Spinal cord (tissue), 10 donors: ENCODE results near the gene SCMH1. TPM values are rescaled to one million over a fixed set of nuclear protein-coding genes. Genes with fewer than 3 reads are reported as not detected.
A peak's percentile ranks its signal among the peaks of the same experiment; 100 is the strongest.

Experiments
- DNase-seq, 6 donors: peaks; one replicate each; pipeline versions ENCODE4 v3.0.0 to v3.0.0-alpha.2; 2013 to 2015; ENCODE audit warnings: low spot score in 6 of 6, low read depth in 4 of 6
- H3K27ac ChIP-seq: one replicate; pipeline ENCODE4 v1.5.1; 2013; ENCODE audit warnings: low read depth, low read length, control low read depth
- H3K27me3 ChIP-seq: one replicate; pipeline ENCODE4 v1.6.1; 2013; ENCODE audit warnings: low read length; ENCODE audit not compliant: control insufficient read depth, insufficient read depth
- H3K36me3 ChIP-seq: one replicate; pipeline ENCODE4 v1.6.1; 2013; ENCODE audit warnings: low read length; ENCODE audit not compliant: control insufficient read depth, insufficient read depth
- H3K4me1 ChIP-seq: one replicate; pipeline ENCODE4 v1.6.1; 2013; ENCODE audit warnings: low read length; ENCODE audit not compliant: control insufficient read depth, insufficient read depth
- H3K4me3 ChIP-seq: one replicate; pipeline ENCODE4 v1.5.1; 2013; ENCODE audit warnings: low read depth, low read length, control low read depth
- H3K9me3 ChIP-seq: one replicate; pipeline ENCODE4 v1.6.1; 2013; ENCODE audit warnings: low read length; ENCODE audit not compliant: control insufficient read depth, insufficient read depth
- WGBS: methylation state at CpG from one replicate; pipeline ENCODE4 v1.1.5; 2013; ENCODE audit warnings: missing lambda C conversion rate; ENCODE audit not compliant: insufficient coverage; 5-methylcytosine and 5-hydroxymethylcytosine counted together
- polyA plus RNA-seq, 2 donors: library from polyadenylated mRNA; unstranded; fragments of 120-200 nt; gene quantifications; one replicate each; pipeline ENCODE4 v1.2.1, GENCODE V29; 2013; ENCODE audit not compliant: insufficient read length in 2 of 2
- total RNA-seq, 2 donors: library from RNA; depleted of rRNA in 1 of 2; stranded (reverse); fragments of 120-200 nt in 1 of 2; fragments of >200 nt in 1 of 2; gene quantifications; one replicate each; pipeline versions ENCODE4 v1.2.3 to v1.2.4, GENCODE V29; 2013 to 2014
- donor health status: healthy.

SCMH1 gene
- total and polyA plus RNA-seq, 4 donors = 30.9 to 58.2 (median 43.2) TPM

DNA sequence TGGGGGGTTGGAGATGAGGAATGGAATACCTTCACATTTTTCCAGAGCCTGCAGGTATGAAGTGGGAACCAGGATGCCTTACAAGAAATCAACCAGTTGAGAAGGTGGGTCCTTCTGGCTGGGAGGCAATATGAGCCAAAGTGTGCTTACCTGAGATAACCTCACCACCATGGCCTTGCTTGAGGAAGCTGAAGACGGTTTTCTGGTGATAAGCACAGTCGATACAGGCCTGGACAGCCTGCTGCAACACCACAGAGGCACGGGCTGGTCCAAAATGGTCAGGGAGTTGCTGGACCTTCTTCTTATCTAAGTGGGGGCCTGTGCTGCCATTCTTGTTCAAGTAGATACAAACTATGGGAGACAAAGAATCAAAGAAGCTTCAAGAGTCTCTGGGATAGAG lies 193.6 kb downstream of the SCMH1 start:
- Histone ChIP-seq H3K4me3 (no peak overlapping the region), H3K27ac (no peak overlapping the region), H3K9me3 (no peaks in the 10 kb centered on the region), H3K27me3 (no peaks in the 10 kb centered on the region), H3K4me1 (peaks cover 7% of the 10 kb centered on the region), H3K36me3 (peaks cover 45% of the 10 kb centered on the region)
- 97% methylated on average over 3 of the region's 3 CpGs for WGBS
- DNase-seq = no peak

DNA sequence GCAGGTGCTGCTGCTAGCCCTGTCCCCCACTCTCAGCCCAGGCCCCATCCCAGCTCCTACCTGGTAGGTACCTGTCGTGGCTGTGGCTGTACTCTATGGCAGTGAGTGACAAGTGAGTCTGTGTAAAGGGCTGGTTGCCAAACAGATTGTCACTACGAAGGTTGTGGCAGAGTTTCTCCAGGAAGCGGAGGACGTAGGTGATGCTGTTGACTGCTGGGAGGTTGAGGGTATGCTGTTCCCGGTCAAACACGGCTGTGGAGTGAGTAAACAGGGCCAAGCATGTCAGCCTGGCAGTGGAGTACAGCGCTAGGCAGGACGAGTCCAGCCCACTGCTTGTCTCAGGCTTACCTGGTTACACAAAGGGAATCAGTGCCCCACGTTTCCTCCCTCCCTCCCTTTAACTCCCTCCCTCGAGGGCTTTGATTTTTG lies 195.7 kb downstream of the SCMH1 start:
- Histone ChIP-seq H3K4me3 (no peak overlapping the region), H3K9me3 (no peaks in the 10 kb centered on the region), H3K36me3 (peaks cover 38% of the 10 kb centered on the region), H3K27ac (no peak overlapping the region), H3K27me3 (no peaks in the 10 kb centered on the region), H3K4me1 (peaks cover 7% of the 10 kb centered on the region)
- no peak for DNase-seq
- WGBS = 89% methylated on average over 7 of the region's 10 CpGs

DNA sequence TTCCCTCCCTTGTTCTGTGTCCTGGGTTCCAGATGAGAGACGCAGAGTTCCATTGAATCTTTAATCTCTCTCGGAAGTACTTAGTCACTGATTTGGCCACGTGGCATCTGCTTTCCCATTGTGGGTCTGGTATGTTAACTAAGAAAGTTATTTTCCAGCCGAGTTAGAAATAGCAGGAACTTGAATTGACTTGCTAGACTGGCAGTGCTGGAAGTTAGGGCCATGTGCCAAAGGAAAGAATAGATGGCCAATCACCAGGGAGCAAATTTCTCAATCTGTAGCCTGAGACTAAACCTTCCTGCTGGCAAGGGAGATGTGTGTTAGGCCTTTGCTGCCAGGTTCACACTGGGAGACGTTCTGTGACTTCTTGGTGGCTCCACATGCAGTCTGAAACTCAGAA lies 196.4 kb downstream of the SCMH1 start:
- peaks cover 38% of the 10 kb centered on the region for H3K36me3 ChIP-seq
- DNase-seq = peak in 5 of 6 donors; percentile 5 to 82 (median 28)
- peaks cover 7% of the 10 kb centered on the region for H3K4me1 ChIP-seq
- 37% methylated on average over 3 of the region's 5 CpGs for WGBS
- no peak overlapping the region for H3K27ac ChIP-seq
- no peaks in the 10 kb centered on the region for H3K9me3 ChIP-seq
- H3K27me3 ChIP-seq = no peaks in the 10 kb centered on the region
- H3K4me3 ChIP-seq = no peak overlapping the region

DNA sequence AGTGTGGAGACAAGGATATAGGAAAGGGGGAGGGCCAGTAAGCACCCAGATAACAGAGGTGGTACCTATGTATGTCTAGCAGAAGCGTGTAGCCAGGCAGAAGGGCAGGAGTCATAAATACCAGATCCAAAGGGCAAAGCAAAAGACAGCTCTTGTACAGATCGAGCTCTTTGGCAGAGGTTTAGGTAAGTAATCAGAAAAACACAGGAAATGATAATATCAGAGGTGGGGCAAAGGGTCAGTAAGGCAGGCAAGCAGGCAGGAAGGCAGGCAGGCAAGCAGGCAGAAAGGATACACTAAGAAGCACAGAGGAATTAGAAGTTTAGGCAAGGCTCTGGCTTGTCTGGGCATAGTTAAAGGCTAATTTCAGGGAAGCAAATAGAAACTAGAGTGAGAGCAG lies 197.9 kb downstream of the SCMH1 start:
- 92% methylated on average over 2 of the region's 2 CpGs for WGBS
- Histone ChIP-seq H3K9me3 (no peaks in the 10 kb centered on the region), H3K36me3 (peaks cover 36% of the 10 kb centered on the region), H3K4me1 (peaks cover 7% of the 10 kb centered on the region), H3K27me3 (no peaks in the 10 kb centered on the region), H3K27ac (no peak overlapping the region), H3K4me3 (no peak overlapping the region)
- DNase-seq = no peak

DNA sequence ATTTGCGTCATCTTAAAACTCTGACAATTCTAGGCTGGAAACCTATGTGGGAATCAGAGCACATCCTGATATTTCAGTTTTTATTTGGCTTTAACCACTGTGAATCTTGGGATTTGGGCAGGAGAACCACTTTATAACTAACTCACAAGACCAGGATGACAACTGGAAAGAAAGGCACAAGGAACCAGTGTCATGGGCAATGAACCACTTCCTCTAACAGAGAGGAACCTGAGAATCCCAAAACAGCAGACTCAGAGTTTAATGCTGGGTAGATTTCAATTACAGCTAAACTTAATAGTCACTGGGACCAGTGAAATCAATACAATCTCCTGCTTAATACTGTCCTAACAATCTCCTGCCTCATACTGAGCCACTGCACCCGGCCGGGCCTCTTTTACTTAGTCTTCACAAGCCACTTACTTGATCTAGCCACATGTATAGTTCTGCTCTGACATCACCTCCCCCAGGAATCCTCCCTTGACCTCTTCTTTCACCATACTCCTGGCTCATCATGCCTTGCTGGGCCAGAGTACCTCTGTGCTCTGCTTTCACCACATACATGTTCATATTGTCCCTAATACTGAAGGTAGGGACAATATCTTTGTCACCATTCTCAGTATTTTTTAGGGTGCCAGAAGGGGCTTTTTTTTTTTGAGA lies 200.4 kb downstream of the SCMH1 start:
- 100% methylated on average over 3 of the region's 3 CpGs for WGBS

DNA sequence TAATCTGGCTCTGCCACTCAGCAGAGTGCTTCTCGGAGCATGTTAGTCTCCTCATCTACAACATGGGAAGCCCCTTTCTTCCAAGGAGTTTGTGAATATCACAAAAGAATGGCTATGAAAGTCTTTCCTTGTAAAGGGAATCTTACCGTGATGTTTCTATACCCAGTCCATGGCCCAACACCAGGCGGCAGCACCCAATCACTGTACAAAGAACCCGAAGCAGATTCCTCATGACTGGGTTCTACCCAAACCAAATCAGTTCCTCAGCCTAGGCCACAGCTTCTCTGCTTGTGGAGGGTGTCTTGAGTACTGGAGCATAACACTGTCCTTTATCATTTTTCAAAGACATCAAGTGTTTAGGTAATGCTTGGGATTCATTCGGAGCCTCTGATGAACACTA lies 204.0 kb downstream of the SCMH1 start:
- Histone ChIP-seq H3K9me3 (no peaks in the 10 kb centered on the region), H3K27me3 (no peaks in the 10 kb centered on the region), H3K36me3 (peaks cover 26% of the 10 kb centered on the region), H3K4me3 (no peak overlapping the region), H3K4me1 (no peaks in the 10 kb centered on the region), H3K27ac (no peak overlapping the region)
- no CpG with 5 or more reads among the region's 5 CpGs for WGBS
- no peak for DNase-seq

More for the DNA sequence above, 200.4 kb downstream of the SCMH1 start:
- Histone ChIP-seq H3K4me3 (no peak overlapping the region), H3K36me3 (peaks cover 33% of the 10 kb centered on the region), H3K27ac (no peak overlapping the region), H3K27me3 (no peaks in the 10 kb centered on the region), H3K4me1 (peaks cover 7% of the 10 kb centered on the region), H3K9me3 (no peaks in the 10 kb centered on the region)
- no peak for DNase-seq

DNA sequence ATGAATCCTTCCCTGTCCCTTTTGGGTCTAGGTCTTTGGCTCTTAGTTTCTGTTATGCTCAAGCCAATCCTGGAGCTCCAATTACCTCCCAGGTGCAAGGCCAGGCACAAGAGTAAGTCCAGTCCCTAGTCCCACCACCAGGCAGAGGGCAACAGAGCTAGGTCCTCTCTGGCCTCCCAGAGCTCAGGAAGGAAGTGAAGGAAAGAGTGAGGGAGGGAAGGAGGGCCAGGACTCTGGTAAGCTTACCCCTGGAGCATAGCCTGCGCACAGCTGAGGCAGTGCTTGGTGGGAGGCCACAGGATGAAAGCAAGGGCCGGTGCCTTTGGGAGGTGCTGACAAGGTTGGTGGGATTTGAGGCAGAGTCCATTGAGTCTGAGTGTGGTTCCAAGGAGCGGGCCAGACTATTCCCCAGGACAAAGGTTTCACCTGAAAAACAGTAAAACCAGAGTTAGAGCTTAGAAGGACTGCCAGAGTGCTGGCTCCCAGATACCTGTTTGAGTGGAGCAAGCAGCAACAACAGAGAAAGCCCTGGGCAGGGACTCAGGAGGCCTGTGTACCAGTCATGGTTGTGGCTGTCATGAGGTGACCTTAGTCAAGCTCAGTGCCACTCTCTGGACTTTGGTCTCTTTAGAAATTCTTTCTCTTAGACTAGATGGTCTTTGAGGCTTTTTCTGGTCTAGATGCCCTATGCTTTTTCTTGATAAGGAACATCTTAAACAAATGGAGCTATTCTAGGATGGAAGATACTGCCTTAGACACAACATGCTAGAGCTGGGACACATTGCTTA lies 204.8 kb downstream of the SCMH1 start:
- H3K36me3 ChIP-seq = peaks cover 32% of the 10 kb centered on the region

DNA sequence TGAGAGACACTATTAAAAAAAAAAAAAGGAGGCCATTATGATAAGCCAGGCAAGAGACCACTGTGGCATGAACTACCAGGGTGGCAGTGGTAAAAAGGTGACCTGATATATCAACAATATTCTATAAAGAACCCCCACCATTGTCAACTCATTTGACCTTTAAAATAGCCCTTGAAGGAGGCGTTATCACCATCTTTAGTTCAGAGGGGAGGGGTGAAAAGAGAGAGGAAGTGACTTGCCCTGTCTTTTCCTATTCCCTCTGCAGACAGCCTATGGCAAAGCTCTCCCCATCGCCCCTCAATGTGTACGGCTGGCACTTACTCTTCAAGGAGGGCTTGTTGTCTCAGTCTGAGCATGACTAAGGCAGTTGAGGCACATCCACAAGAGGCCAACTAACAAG lies 208.8 kb downstream of the SCMH1 start:
- peaks cover 50% of the 10 kb centered on the region for H3K36me3 ChIP-seq
- H3K4me1 ChIP-seq = no peaks in the 10 kb centered on the region
- no peaks in the 10 kb centered on the region for H3K27me3 ChIP-seq
- H3K27ac ChIP-seq = no peak overlapping the region
- no peak overlapping the region for H3K4me3 ChIP-seq
- DNase-seq = no peak
- no CpG with 5 or more reads among the region's 3 CpGs for WGBS
- no peaks in the 10 kb centered on the region for H3K9me3 ChIP-seq

More for the DNA sequence above, 204.8 kb downstream of the SCMH1 start:
- no peak overlapping the region for H3K27ac ChIP-seq
- 93% methylated on average over 3 of the region's 3 CpGs for WGBS
- H3K9me3 ChIP-seq = no peaks in the 10 kb centered on the region
- H3K4me3 ChIP-seq = no peak overlapping the region
- H3K4me1 ChIP-seq = no peaks in the 10 kb centered on the region
- no peak for DNase-seq
- no peaks in the 10 kb centered on the region for H3K27me3 ChIP-seq

DNA sequence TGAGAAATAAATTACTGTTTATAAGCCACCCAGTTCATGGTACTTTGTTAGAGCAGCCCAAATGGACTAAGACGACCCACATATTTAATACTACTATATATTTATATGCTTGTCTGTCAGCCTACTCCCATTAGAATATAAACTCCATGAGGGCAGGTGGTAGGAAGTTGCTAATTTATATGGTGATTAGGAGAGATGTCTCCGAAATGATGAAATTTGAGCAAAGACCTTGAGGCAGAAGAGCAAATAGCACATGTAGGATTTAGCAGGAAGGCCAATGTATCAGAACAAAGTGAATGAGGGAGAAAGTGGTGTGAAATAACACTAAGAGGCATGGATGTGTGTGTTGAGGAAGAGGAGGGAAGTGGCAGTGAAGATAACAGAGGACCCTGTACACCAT lies 210.0 kb downstream of the SCMH1 start:
- H3K4me1 ChIP-seq = no peaks in the 10 kb centered on the region
- H3K36me3 ChIP-seq = peaks cover 54% of the 10 kb centered on the region
- H3K9me3 ChIP-seq = no peaks in the 10 kb centered on the region
- 92% methylated on average over 1 of the region's 2 CpGs for WGBS
- H3K27me3 ChIP-seq = no peaks in the 10 kb centered on the region
- no peak for DNase-seq
- no peak overlapping the region for H3K4me3 ChIP-seq
- no peak overlapping the region for H3K27ac ChIP-seq
